Smooth muscle cell of trachea (primary cell): Measurements from ENCODE around the gene PPP1R3E. TPM values are rescaled to one million over a fixed set of nuclear protein-coding genes. Genes with fewer than 3 reads are reported as not detected.

ENCODE experiments used
- total RNA-seq: library from RNA; depleted of rRNA; stranded (reverse); fragments of >200 nt; gene quantifications from 2 replicates; pipeline ENCODE4 v1.2.1, GENCODE V29; 2014

The PPP1R3E gene
- 5.3 and 5.5 TPM in 2 replicates for total RNA-seq

GRCh38 chr14:23302290-23303225 is at the start of gene PPP1R3E:
PPP1R3E (minus strand) TSS chr14:23302859; CDS start chr14:23302576, 283 bp downstream.

GRCh38 chr14:23320584-23321571 is 18.2 kb upstream of the PPP1R3E start, which contains the start of gene PABPN1:
PABPN1 (plus strand) TSS chr14:23321457; CDS start chr14:23321470, 13 bp downstream.

GRCh38 chr14:23306412-23307145 is 3.9 kb upstream of the PPP1R3E start, which contains the start of gene BCL2L2:
BCL2L2 (plus strand) TSS chr14:23306833; CDS start chr14:23307768, 935 bp downstream.

GRCh38 chr14:23286020-23286901 is 16.4 kb downstream of the PPP1R3E start, which contains the start of gene HOMEZ:
HOMEZ (minus strand) TSS chr14:23286132; CDS start chr14:23285952, 180 bp downstream.

Other genes starting within 250 kb of the PPP1R3E start
- 4.7 and 13.6 TPM in 2 replicates for gene CDH24, start 245.3 kb downstream of the PPP1R3E start, total RNA-seq
- 84.0 and 90.5 TPM in 2 replicates for gene ACIN1, start 207.7 kb downstream of the PPP1R3E start, total RNA-seq
- gene C14orf119, start 207.4 kb downstream of the PPP1R3E start, total RNA-seq = 67.8 and 72.4 TPM in 2 replicates
- gene CIROP, start 197.9 kb downstream of the PPP1R3E start, total RNA-seq = 1.7 TPM in 2 replicates
- gene CEBPE, start 183.6 kb downstream of the PPP1R3E start, total RNA-seq = not detected in 2 replicates
- 14.7 and 24.8 TPM in 2 replicates for gene SLC7A8, start 119.2 kb downstream of the PPP1R3E start, total RNA-seq
- gene RNF212B, start 64.9 kb downstream of the PPP1R3E start, total RNA-seq = not detected in 2 replicates
- gene HOMEZ, start 16.7 kb downstream of the PPP1R3E start, total RNA-seq = 4.2 and 8.6 TPM in 2 replicates
- gene BCL2L2, start 4.0 kb upstream of the PPP1R3E start, total RNA-seq = 20.7 and 21.0 TPM in 2 replicates
- gene PABPN1, start 18.6 kb upstream of the PPP1R3E start, total RNA-seq = 76.5 and 86.2 TPM in 2 replicates
- 7.4 and 28.0 TPM in 2 replicates for gene SLC22A17, start 50.0 kb upstream of the PPP1R3E start, total RNA-seq
- 1.7 and 4.8 TPM in 2 replicates for gene EFS, start 62.3 kb upstream of the PPP1R3E start, total RNA-seq
- not detected in 2 replicates for gene IL25, start 70.0 kb upstream of the PPP1R3E start, total RNA-seq
- 0.44 and 0.50 TPM in 2 replicates for gene CMTM5, start 74.2 kb upstream of the PPP1R3E start, total RNA-seq
- gene MYH6, start 105.4 kb upstream of the PPP1R3E start, total RNA-seq = not detected in 2 replicates
- gene MYH7, start 132.8 kb upstream of the PPP1R3E start, total RNA-seq = not detected in 2 replicates
- gene NGDN, start 166.8 kb upstream of the PPP1R3E start, total RNA-seq = 35.1 and 62.0 TPM in 2 replicates
- gene ZFHX2, start 248.9 kb upstream of the PPP1R3E start, total RNA-seq = 0.15 and 0.66 TPM in 2 replicates